ENCODE data around the gene CEP78. TPM values are rescaled to one million over a fixed set of nuclear protein-coding genes. Genes with fewer than 3 reads are reported as not detected.

The CEP78 gene
- total RNA-seq, 1 experiment from 2014 or later: 48.1 TPM

- H3K9me2 ChIP-seq (ENCODE audit: insufficient read depth): no peaks in the 10 kb centered on the region
- DNase-seq (ENCODE audit: low read depth, low spot score): no peak
- no peak overlapping the region for H3K4me2 ChIP-seq (ENCODE audit: low read length)
- H3K9me3 ChIP-seq (ENCODE audit: control insufficient read depth in 1 of 2, insufficient read depth in 1 of 2, low read depth in 1 of 2, low read length in 2 of 2): no peaks in the 10 kb centered on the region
- H2AFZ ChIP-seq (ENCODE audit: low read depth, low read length, poor library complexity, severe bottlenecking): no peak overlapping the region
- no peak overlapping the region for H3K9ac ChIP-seq (ENCODE audit: low read length)
- no peak for TF ChIP-seq ZBTB33 (IDR thresholded peaks at IDR 0.05; ENCODE audit: extremely low read depth, insufficient replicate concordance, low read length)
- no TSS peak for BruUV-seq (replicated peaks)
- no peak for ATAC-seq
- H3K27ac ChIP-seq (ENCODE audit: low read depth, low read length): no peak overlapping the region
- no peaks in the 10 kb centered on the region for H3K4me1 ChIP-seq (ENCODE audit: control insufficient read depth in 1 of 2, insufficient read depth in 2 of 2, low read length in 2 of 2)
- RAD21 ChIA-PET (ENCODE audit: low non-redundant PET in 1 of 2, low total read pairs in 2 of 2, uncharacterized antibody in 2 of 2, unreplicated experiment in 2 of 2): no interaction called here
- H3K36me3 ChIP-seq (ENCODE audit: control insufficient read depth in 1 of 2, insufficient read depth in 2 of 2, low read length in 2 of 2): peaks cover 21 to 36% of the 10 kb centered on the region in 2 experiments; a peak in 3 of 4 replicates
- CTCF ChIA-PET: no interaction called here
- no peaks in the 10 kb centered on the region for H4K20me1 ChIP-seq (ENCODE audit: insufficient read depth)
- no peak overlapping the region for H3K4me3 ChIP-seq (replicated peaks in 1 of 2; ENCODE audit: low read depth in 1 of 2, low read length in 2 of 2)
- no peaks in the 10 kb centered on the region for H3K27me3 ChIP-seq (ENCODE audit: insufficient read depth, low read length)
- POLR2A ChIA-PET: no interaction called here
- H3K79me2 ChIP-seq (ENCODE audit: insufficient read depth, low read length): 0 out of 2 replicates have a peak, but pooled peaks cover 4% of the 10 kb centered on the region
- intact Hi-C loops (cut with micrococcal nuclease): no loop called here
Measured at GRCh38 chr9:78320030-78320693, 84.3 kb downstream of the CEP78 start.

GRCh38 chr9:78320875-78321496 is 85.1 kb downstream of the CEP78 start:
- ChIA-PET POLR2A (interaction anchor here (2.2 kb wide), 1 partner anchor 24 kb away, joined by 5 read pairs; the partner anchor contains the start of gene PSAT1), RAD21 (ENCODE audit: low non-redundant PET in 1 of 2, low total read pairs in 2 of 2, uncharacterized antibody in 2 of 2, unreplicated experiment in 2 of 2) (no interaction called here), CTCF (no interaction called here)
- BruUV-seq (replicated peaks): no TSS peak
- DNase-seq (ENCODE audit: low read depth, low spot score): no peak
- H3K9me3 ChIP-seq (ENCODE audit: control insufficient read depth in 1 of 2, insufficient read depth in 1 of 2, low read depth in 1 of 2, low read length in 2 of 2): no peaks in the 10 kb centered on the region
- H3K27ac ChIP-seq (ENCODE audit: low read depth, low read length): no peak overlapping the region
- no peak overlapping the region for H3K9ac ChIP-seq (ENCODE audit: low read length)
- H3K4me3 ChIP-seq (replicated peaks in 1 of 2; ENCODE audit: low read depth in 1 of 2, low read length in 2 of 2): no peak overlapping the region
- no peaks in the 10 kb centered on the region for H3K9me2 ChIP-seq (ENCODE audit: insufficient read depth)
- H4K20me1 ChIP-seq (ENCODE audit: insufficient read depth): no peaks in the 10 kb centered on the region
- H3K27me3 ChIP-seq (ENCODE audit: insufficient read depth, low read length): no peaks in the 10 kb centered on the region
- no peaks in the 10 kb centered on the region for H3K79me2 ChIP-seq (ENCODE audit: insufficient read depth, low read length)
- H3K4me2 ChIP-seq (ENCODE audit: low read length): no peak overlapping the region
- no peaks in the 10 kb centered on the region for H3K4me1 ChIP-seq (ENCODE audit: control insufficient read depth in 1 of 2, insufficient read depth in 2 of 2, low read length in 2 of 2)
- intact Hi-C loops (cut with micrococcal nuclease): no loop called here
- TF ChIP-seq MAX (IDR thresholded peaks at IDR 0.05) (no peak), REST (IDR thresholded peaks at IDR 0.05; ENCODE audit: low read depth) (no peak), ATF3 (IDR thresholded peaks at IDR 0.05) (no peak), POLR2A (IDR thresholded peaks at IDR 0.05; ENCODE audit: borderline replicate concordance, extremely low read depth, insufficient read depth, insufficient read length) (no peak), CEBPB (IDR thresholded peaks at IDR 0.05; ENCODE audit: low read depth) (no peak), EZH2phosphoT487 (IDR thresholded peaks at IDR 0.05; ENCODE audit: borderline replicate concordance) (no peak), EGR1 (IDR thresholded peaks at IDR 0.05; ENCODE audit: low read depth) (no peak), CBX3 (IDR thresholded peaks at IDR 0.05; ENCODE audit: low read depth) (no peak), FOSL1 (IDR thresholded peaks at IDR 0.05; ENCODE audit: low read depth) (no peak)
- H3K36me3 ChIP-seq (ENCODE audit: control insufficient read depth in 1 of 2, insufficient read depth in 2 of 2, low read length in 2 of 2): peaks cover 21 to 34% of the 10 kb centered on the region in 2 experiments; a peak in 3 of 4 replicates
- ATAC-seq: no peak
- no peak overlapping the region for H2AFZ ChIP-seq (ENCODE audit: low read depth, low read length, poor library complexity, severe bottlenecking)
